Central memory CD8-positive, alpha-beta T cell (primary cell): Measurements from ENCODE around the gene SYTL3.

Experiments
- ATAC-seq: fragments of 150-1000 bp; cut with Tn5 transposase; replicated peaks from 2 replicates; pipeline ENCODE4 v1.10.0; 2022; ENCODE audit warnings: mild to moderate bottlenecking, moderate FRiP score, moderate number of reproducible peaks; ENCODE audit not compliant: poor library complexity, severe bottlenecking; ENCODE audit errors: extremely low read depth
- DNase-seq, 2 donors: peaks; one replicate each; pipeline ENCODE4 v3.0.0; 2021; ENCODE audit warnings: low spot score in 2 of 2
- H3K27ac Mint-ChIP-seq: one replicate; pipeline ENCODE4 v1.8.0; 2022; ENCODE audit warnings: low read depth, mild to moderate bottlenecking, moderate library complexity, mixed read lengths
- H3K27me3 Mint-ChIP-seq: one replicate; pipeline ENCODE4 v1.8.0; 2022; ENCODE audit warnings: mixed read lengths
- H3K36me3 Mint-ChIP-seq: one replicate; pipeline ENCODE4 v1.8.0; 2022; ENCODE audit warnings: mild to moderate bottlenecking, moderate library complexity, mixed read lengths; ENCODE audit not compliant: insufficient read depth
- H3K4me1 Mint-ChIP-seq: one replicate; pipeline ENCODE4 v1.8.0; 2022; ENCODE audit warnings: mixed read lengths
- H3K4me3 Mint-ChIP-seq: one replicate; pipeline ENCODE4 v1.8.0; 2022; ENCODE audit warnings: mild to moderate bottlenecking, moderate library complexity, mixed read lengths
- H3K9me3 Mint-ChIP-seq: one replicate; pipeline ENCODE4 v1.8.0; 2022; ENCODE audit warnings: mixed read lengths

Gene SYTL3

DNA sequence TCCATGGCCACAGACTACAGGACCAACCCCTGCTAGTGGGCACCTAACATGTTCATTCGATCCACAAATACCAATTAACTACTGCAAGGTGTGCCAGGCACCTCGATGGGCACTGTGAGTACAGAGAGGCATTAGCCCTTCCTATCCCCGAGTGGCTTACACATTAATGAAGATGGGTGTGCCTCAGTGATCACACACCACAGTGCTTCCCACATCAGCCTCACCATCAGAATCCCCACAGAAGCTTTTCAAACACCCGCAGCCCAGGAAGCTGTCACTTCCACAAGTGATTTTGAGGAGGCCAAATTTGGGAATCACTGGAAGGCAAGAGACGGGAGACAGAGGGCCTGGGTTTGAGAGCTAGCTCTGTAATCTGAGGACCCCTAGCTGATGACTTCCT lies 145.7 kb downstream of the SYTL3 start:
- peaks cover 51% of the 10 kb centered on the region for H3K36me3 Mint-ChIP-seq
- no peak for DNase-seq
- no peaks in the 10 kb centered on the region for H3K9me3 Mint-ChIP-seq
- no peak for ATAC-seq
- H3K4me3 Mint-ChIP-seq: peak overlapping the region; percentile 60
- peak overlapping the region; percentile 85 for H3K27ac Mint-ChIP-seq
- H3K27me3 Mint-ChIP-seq: no peaks in the 10 kb centered on the region
- peaks cover 78% of the 10 kb centered on the region for H3K4me1 Mint-ChIP-seq

GRCh38 chr6:158796353-158796752 lies 146.5 kb downstream of the SYTL3 start:
- H3K27ac Mint-ChIP-seq: peak overlapping the region; percentile 85
- peaks cover 73% of the 10 kb centered on the region for H3K4me1 Mint-ChIP-seq
- H3K36me3 Mint-ChIP-seq: peaks cover 52% of the 10 kb centered on the region
- no peak for DNase-seq
- H3K27me3 Mint-ChIP-seq: no peaks in the 10 kb centered on the region
- no peak for ATAC-seq
- H3K9me3 Mint-ChIP-seq: no peaks in the 10 kb centered on the region
- peak overlapping the region; percentile 60 for H3K4me3 Mint-ChIP-seq

DNA sequence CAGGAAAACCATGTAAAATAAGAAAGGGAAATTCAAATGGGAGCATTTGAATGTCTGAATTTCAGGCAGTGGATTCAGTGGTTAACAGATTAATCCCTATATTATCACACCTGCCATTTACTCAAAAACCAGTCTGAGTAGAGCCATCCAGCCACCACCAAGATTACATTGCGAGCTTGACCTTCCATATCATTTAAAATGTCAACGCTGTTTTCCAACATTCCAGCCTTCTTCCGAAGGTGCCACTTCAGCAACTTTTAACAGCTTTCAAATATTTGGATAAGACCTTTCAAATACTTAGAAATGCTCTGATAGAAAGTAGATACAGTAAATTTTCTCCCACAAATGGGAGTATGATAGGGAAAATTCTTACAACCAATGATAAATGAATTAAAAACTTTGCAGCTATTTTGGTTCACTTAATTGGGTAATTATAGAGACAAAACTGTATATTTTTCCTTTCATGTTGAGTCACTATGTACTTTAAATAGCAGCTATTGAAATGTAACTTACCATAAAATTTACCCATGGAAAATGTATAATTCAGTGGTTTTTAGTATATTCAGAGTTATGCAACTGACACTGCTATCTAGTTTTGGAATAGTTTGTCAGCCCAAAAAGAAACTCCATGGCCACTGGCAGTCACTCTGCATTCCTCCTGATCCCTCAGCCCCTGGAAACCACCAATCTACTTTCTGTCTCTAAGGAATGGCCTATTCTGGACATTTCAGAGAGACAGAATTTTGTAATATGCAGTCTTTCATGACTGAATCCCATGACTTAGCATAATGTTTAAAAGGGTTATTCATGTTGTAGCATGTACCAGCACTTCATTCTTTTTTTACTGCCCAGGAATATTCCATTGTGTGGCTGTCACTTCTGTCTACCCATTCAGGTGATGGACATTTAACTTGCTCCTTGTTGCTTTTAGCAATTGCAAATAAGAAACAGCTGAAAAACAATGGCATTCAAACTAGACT lies 147.8 kb downstream of the SYTL3 start:
- H3K9me3 Mint-ChIP-seq: no peaks in the 10 kb centered on the region
- H3K36me3 Mint-ChIP-seq: peaks cover 51% of the 10 kb centered on the region
- H3K27ac Mint-ChIP-seq: no peak overlapping the region
- ATAC-seq (no peak), DNase-seq (no peak)
- H3K4me1 Mint-ChIP-seq: peaks cover 77% of the 10 kb centered on the region
- no peaks in the 10 kb centered on the region for H3K27me3 Mint-ChIP-seq
- peak overlapping the region; percentile 60 for H3K4me3 Mint-ChIP-seq

DNA sequence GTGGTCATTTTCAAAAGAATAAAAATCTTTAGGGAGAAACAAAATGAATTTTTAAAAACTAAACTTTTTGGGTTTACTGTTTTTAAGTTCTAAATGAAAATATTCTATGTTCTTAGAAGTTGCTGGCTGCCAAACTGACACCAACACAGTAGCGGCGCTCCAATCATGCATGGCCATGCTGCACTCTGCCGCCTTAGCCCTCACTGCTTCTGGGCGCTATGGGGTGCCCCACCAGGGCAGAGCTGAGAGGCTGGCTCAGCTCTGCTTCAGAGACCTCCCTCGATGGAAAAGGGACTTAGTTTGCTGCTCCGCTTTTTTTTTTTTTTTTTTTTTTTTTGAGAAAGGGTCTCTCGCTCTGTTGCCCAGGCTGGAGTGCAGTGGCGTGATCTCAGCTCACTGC lies 148.5 kb downstream of the SYTL3 start:
- H3K4me1 Mint-ChIP-seq: peaks cover 78% of the 10 kb centered on the region
- peak overlapping the region; percentile 23 for H3K27ac Mint-ChIP-seq
- no peak overlapping the region for H3K4me3 Mint-ChIP-seq
- DNase-seq (no peak), ATAC-seq (no peak)
- H3K9me3 Mint-ChIP-seq: no peaks in the 10 kb centered on the region
- peaks cover 53% of the 10 kb centered on the region for H3K36me3 Mint-ChIP-seq
- no peaks in the 10 kb centered on the region for H3K27me3 Mint-ChIP-seq

DNA sequence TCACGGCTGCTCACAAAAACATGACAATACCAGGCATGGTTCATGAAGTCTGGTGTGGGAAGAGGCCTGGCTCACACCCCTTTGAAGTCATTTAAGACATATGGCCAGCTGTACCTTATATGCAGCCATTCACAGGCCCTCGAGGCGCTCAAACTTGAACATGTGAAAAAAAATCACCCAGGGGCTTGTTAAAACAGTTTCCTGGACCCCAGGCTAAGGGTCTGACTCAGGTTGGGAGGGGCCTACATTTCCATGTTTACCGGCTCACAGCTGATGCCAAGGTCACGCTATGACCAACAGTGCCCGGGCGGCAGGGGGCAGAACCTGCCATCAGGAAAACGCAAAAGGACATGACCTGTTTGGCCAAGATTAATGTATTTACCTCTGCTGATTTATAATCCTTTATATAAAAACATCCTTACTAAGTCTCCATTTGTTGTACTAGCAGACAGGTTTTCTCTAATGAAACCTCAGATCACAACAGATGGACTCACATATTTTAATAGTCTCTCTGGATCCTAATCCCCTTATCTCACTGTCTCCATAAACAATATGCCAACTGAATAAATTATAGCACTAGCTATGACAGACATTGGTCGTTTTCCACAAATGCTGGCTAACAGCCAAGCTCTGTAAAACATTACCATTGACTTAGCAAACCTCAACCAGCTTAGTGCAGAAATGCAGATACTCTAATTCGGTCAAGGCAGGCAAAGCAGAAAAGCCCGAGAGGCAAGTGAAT lies 149.4 kb downstream of the SYTL3 start:
- Mint-ChIP-seq H3K4me1 (peaks cover 78% of the 10 kb centered on the region), H3K4me3 (peak overlapping the region; percentile 25), H3K36me3 (peaks cover 55% of the 10 kb centered on the region), H3K27ac (peak overlapping the region; percentile 23), H3K9me3 (no peaks in the 10 kb centered on the region), H3K27me3 (no peaks in the 10 kb centered on the region)
- no peak for ATAC-seq
- no peak for DNase-seq

GRCh38 chr6:158801655-158802294 lies 151.9 kb downstream of the SYTL3 start:
- H3K9me3 Mint-ChIP-seq: no peaks in the 10 kb centered on the region
- H3K4me1 Mint-ChIP-seq: peaks cover 79% of the 10 kb centered on the region

DNA sequence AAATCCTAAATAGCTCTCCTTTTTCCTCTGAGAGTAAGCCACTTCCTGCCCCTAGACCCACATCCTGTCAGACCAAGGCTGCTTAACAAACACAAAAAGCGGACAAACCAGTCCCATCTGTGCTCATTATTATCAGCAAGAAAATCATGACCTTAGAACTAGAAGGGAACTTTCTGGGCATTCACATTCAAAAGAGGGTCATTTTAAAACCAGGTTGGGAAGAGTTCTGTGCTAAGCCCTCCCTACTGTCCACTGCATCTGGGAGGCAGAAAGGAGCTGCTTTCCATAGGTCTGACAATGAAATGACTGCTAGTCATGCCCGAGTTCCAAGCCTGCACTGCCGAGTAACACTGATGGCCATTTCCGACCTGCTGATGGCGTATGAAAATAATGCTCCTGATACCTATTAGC lies 153.9 kb downstream of the SYTL3 start:
- Mint-ChIP-seq H3K9me3 (no peaks in the 10 kb centered on the region), H3K4me1 (peaks cover 84% of the 10 kb centered on the region), H3K27ac (peak overlapping the region; percentile 93), H3K27me3 (no peaks in the 10 kb centered on the region), H3K4me3 (peak overlapping the region; percentile 73), H3K36me3 (peaks cover 58% of the 10 kb centered on the region)
- peak in 1 of 2 donors; percentile 47 for DNase-seq
- peak; percentile 79 for ATAC-seq

More at GRCh38 chr6:158801655-158802294, 151.9 kb downstream of the SYTL3 start:
- peaks cover 52% of the 10 kb centered on the region for H3K36me3 Mint-ChIP-seq
- no peak overlapping the region for H3K4me3 Mint-ChIP-seq
- H3K27ac Mint-ChIP-seq: peak overlapping the region; percentile 38
- ATAC-seq (no peak), DNase-seq (no peak)
- no peaks in the 10 kb centered on the region for H3K27me3 Mint-ChIP-seq

GRCh38 chr6:158804207-158804606 lies 154.4 kb downstream of the SYTL3 start:
- Mint-ChIP-seq H3K27ac (peak overlapping the region; percentile 93), H3K4me1 (peaks cover 84% of the 10 kb centered on the region), H3K36me3 (peaks cover 60% of the 10 kb centered on the region), H3K27me3 (no peaks in the 10 kb centered on the region), H3K4me3 (peak overlapping the region; percentile 73), H3K9me3 (no peaks in the 10 kb centered on the region)
- no peak for DNase-seq
- ATAC-seq: no peak

GRCh38 chr6:158805698-158806377 lies 156.0 kb downstream of the SYTL3 start:
- Mint-ChIP-seq H3K27ac (peak overlapping the region; percentile 93), H3K4me1 (peaks cover 91% of the 10 kb centered on the region), H3K36me3 (peaks cover 62% of the 10 kb centered on the region), H3K9me3 (no peaks in the 10 kb centered on the region), H3K4me3 (peak overlapping the region; percentile 62), H3K27me3 (no peaks in the 10 kb centered on the region)
- DNase-seq (no peak), ATAC-seq (no peak)

DNA sequence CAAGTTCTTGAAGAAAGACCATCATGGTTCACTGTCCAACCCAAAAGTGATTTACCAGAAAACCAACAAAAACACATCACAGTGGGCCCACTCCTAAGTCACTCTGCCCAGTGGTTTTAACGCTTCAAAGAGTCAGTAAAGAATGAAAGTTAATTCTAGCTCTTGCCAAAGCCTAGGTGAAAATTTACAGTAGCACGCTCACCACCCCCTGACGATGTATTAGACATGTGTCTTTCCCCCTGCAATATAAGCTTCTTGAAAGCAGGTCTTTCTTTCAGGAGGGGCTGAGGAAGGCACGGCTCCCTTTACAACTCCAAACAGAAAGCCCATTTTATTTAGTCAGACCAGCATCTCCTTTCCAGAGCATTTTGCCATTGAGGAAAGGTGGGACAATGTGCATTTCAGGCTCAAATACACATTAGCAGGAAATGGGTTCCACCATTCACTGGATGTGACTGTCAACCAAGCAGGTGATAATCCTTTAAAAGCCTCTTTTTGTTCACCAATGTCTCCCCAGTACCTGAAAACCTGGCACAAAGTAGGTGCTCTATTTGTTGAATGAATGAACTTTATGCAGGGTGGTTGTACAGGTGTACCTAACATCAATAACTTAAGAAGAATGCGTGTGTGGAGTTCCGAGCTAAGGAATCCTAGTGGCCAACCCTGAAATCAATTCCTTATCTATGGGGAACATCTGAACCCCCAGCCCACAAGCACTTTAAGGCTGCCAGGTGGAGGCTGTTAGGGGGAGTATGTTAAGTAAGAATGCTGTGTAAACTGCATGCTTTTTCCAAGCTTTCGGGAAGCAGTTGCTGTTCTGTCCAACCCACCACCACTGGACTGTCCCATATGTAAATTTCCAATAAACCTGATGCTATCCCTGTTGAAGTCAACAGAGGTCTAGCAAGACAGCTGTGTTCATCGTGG lies 157.9 kb downstream of the SYTL3 start:
- Mint-ChIP-seq H3K9me3 (no peaks in the 10 kb centered on the region), H3K36me3 (peaks cover 62% of the 10 kb centered on the region), H3K27ac (peak overlapping the region; percentile 93), H3K4me1 (peaks cover 91% of the 10 kb centered on the region), H3K27me3 (no peaks in the 10 kb centered on the region), H3K4me3 (peak overlapping the region; percentile 62)
- no peak for DNase-seq
- ATAC-seq: no peak

- peaks cover 92% of the 10 kb centered on the region for H3K4me1 Mint-ChIP-seq
- no peaks in the 10 kb centered on the region for H3K27me3 Mint-ChIP-seq
- ATAC-seq (no peak), DNase-seq (no peak)
- peak overlapping the region; percentile 93 for H3K27ac Mint-ChIP-seq
- peak overlapping the region; percentile 62 for H3K4me3 Mint-ChIP-seq
- no peaks in the 10 kb centered on the region for H3K9me3 Mint-ChIP-seq
- H3K36me3 Mint-ChIP-seq: peaks cover 66% of the 10 kb centered on the region
These were observed 158.6 kb downstream of the SYTL3 start for GRCh38 chr6:158808442-158808833.
